ENCODE data around the gene ICAM3. TPM values are rescaled to one million over a fixed set of nuclear protein-coding genes. Genes with fewer than 3 reads are reported as not detected.
A peak's percentile ranks its signal among the peaks of the same experiment; 100 is the strongest.
"Not testable (repeated sequence)": the region's sequence is repeated elsewhere in the genome, so short reads cannot be mapped to it uniquely, and the experiment has no call there.

ICAM3 gene
- total RNA-seq (5.2 and 5.3 TPM in 2 replicates), polyA plus RNA-seq (11.7 and 16.8 TPM in 2 replicates)

GRCh38 chr19:10339380-10339960 is at the start of gene ICAM3:
Gene ICAM3, minus strand, starts transcription at chr19:10339624. Its CDS starts 10 bp downstream, at chr19:10339614.
- Histone ChIP-seq H3K27me3 (no peaks in the 10 kb centered on the region), H3K27ac (no peak within 1 kb of the TSS), H3K36me3 (replicated peaks; ENCODE audit: insufficient read depth, low read depth) (no peaks in the 10 kb centered on the region), H3K79me2 (no peaks in the 10 kb centered on the region), H3K4me2 (no peak within 1 kb of the TSS), H3K4me1 (ENCODE audit: insufficient read depth) (no peaks in the 10 kb centered on the region), H3K9me3 (ENCODE audit: low read depth) (no peaks in the 10 kb centered on the region), H2AFZ (no peak within 1 kb of the TSS), H3K9me2 (replicated peaks; ENCODE audit: insufficient read depth) (no peaks in the 10 kb centered on the region), H4K20me1 (ENCODE audit: insufficient read depth, poor library complexity, severe bottlenecking) (no peaks in the 10 kb centered on the region), H3K4me3 (no peak within 1 kb of the TSS)
- 65% methylated on average over 14 of the region's 14 CpGs for WGBS (ENCODE audit: low lambda C conversion rate, missing lambda C conversion rate)
- no peak for DNase-seq (ENCODE audit: low spot score)
- no peak for TF ChIP-seq EZH2phosphoT487 (IDR thresholded peaks at IDR 0.05; ENCODE audit: low read depth, severe bottlenecking, unreplicated experiment)
- no peak for TF ChIP-seq CTCF (IDR thresholded peaks at IDR 0.05; ENCODE audit: poor library complexity)
- TF ChIP-seq EZH2 (IDR thresholded peaks at IDR 0.05; ENCODE audit: borderline replicate concordance) = no peak

GRCh38 chr19:10388957-10389356 is 49.5 kb upstream of the ICAM3 start:
- no peaks in the 10 kb centered on the region for H3K27me3 ChIP-seq
- H3K79me2 ChIP-seq = no peaks in the 10 kb centered on the region
- WGBS (ENCODE audit: low lambda C conversion rate, missing lambda C conversion rate) = 0% methylated on average over 3 of the region's 3 CpGs
- H3K9me3 ChIP-seq (ENCODE audit: low read depth) = no peaks in the 10 kb centered on the region
- TF ChIP-seq CTCF (IDR thresholded peaks at IDR 0.05; ENCODE audit: poor library complexity) (peak; percentile 96), EZH2 (IDR thresholded peaks at IDR 0.05; ENCODE audit: borderline replicate concordance) (no peak)
- H3K4me1 ChIP-seq (ENCODE audit: insufficient read depth) = no peaks in the 10 kb centered on the region
- H3K4me2 ChIP-seq = no peak overlapping the region
- H3K36me3 ChIP-seq (replicated peaks; ENCODE audit: insufficient read depth, low read depth) = no peaks in the 10 kb centered on the region
- H4K20me1 ChIP-seq (ENCODE audit: insufficient read depth, poor library complexity, severe bottlenecking) = no peaks in the 10 kb centered on the region
- H3K9me2 ChIP-seq (replicated peaks; ENCODE audit: insufficient read depth) = no peaks in the 10 kb centered on the region
- no peak overlapping the region for H2AFZ ChIP-seq
- peak; percentile 88 for DNase-seq (ENCODE audit: low spot score)
- H3K27ac ChIP-seq = no peak overlapping the region
- no peak overlapping the region for H3K4me3 ChIP-seq

- Histone ChIP-seq H3K4me1 (ENCODE audit: insufficient read depth) (no peaks in the 10 kb centered on the region), H3K36me3 (replicated peaks; ENCODE audit: insufficient read depth, low read depth) (no peaks in the 10 kb centered on the region), H3K4me2 (no peak overlapping the region), H3K27ac (no peak overlapping the region), H4K20me1 (ENCODE audit: insufficient read depth, poor library complexity, severe bottlenecking) (no peaks in the 10 kb centered on the region), H3K4me3 (no peak overlapping the region), H3K9me3 (ENCODE audit: low read depth) (no peaks in the 10 kb centered on the region), H3K9me2 (replicated peaks; ENCODE audit: insufficient read depth) (no peaks in the 10 kb centered on the region), H3K27me3 (no peaks in the 10 kb centered on the region), H3K79me2 (peaks cover 6% of the 10 kb centered on the region), H2AFZ (no peak overlapping the region)
- WGBS (ENCODE audit: low lambda C conversion rate, missing lambda C conversion rate) = 79% methylated on average over 9 of the region's 9 CpGs
- DNase-seq (ENCODE audit: low spot score) = no peak
- TF ChIP-seq CTCF (IDR thresholded peaks at IDR 0.05; ENCODE audit: poor library complexity) (no peak), EZH2 (IDR thresholded peaks at IDR 0.05; ENCODE audit: borderline replicate concordance) (no peak), EZH2phosphoT487 (IDR thresholded peaks at IDR 0.05; ENCODE audit: low read depth, severe bottlenecking, unreplicated experiment) (no peak)
Observed at GRCh38 chr19:10384580-10384979, 45.2 kb upstream of the ICAM3 start.

- WGBS (ENCODE audit: low lambda C conversion rate, missing lambda C conversion rate) = 96% methylated on average over 8 of the region's 8 CpGs
- not testable (repeated sequence) for H3K4me3 ChIP-seq; H3K4me1 ChIP-seq (ENCODE audit: insufficient read depth); H3K9me2 ChIP-seq (replicated peaks; ENCODE audit: insufficient read depth); H3K4me2 ChIP-seq; DNase-seq (ENCODE audit: low spot score); H3K27ac ChIP-seq; H4K20me1 ChIP-seq (ENCODE audit: insufficient read depth, poor library complexity, severe bottlenecking); H3K27me3 ChIP-seq; H3K9me3 ChIP-seq (ENCODE audit: low read depth); H2AFZ ChIP-seq; H3K36me3 ChIP-seq (replicated peaks; ENCODE audit: insufficient read depth, low read depth)
- peaks cover 13% of the 10 kb centered on the region for H3K79me2 ChIP-seq
Observed at GRCh38 chr19:10383223-10383499, 43.7 kb upstream of the ICAM3 start.

All from hepatocyte (in vitro differentiated cells).